Endothelial cell of umbilical vein (primary cell): Measurements from ENCODE around the gene CPED1. TPM values are rescaled to one million over a fixed set of nuclear protein-coding genes. Genes with fewer than 3 reads are reported as not detected.

Source experiments
- BruUV-seq: library from RNA; stranded (reverse); fragments of 400-500 nt; replicated peaks from 2 replicates; lab custom pipeline; 2021; lab: Mats Ljungman, UMichigan
- CTCF ChIA-PET: fragments of 300-600, 350-600 bp; sonication (Branson Sonifier 250); formaldehyde crosslinking; loops from one replicate; lab custom pipeline; 2021; ENCODE audit warnings: antibody characterized with exemption, inconsistent platforms; lab: Charles Lee
- POLR2A ChIA-PET: fragments of 300-600, 350-600 bp; sonication (Branson Sonifier 250); formaldehyde crosslinking; loops from one replicate; lab custom pipeline; 2021; ENCODE audit warnings: antibody characterized with exemption, inconsistent platforms; lab: Charles Lee
- DNase-seq: peaks from one replicate; pipeline ENCODE4 v3.0.0-alpha.2; 2011; ENCODE audit warnings: low read depth, low spot score
- FAIRE-seq: peaks from 2 replicates; lab custom pipeline; 2011; peaks lifted over from hg19 to GRCh38; lab: Jason Lieb, UNC
- H2AFZ ChIP-seq: 2 replicates; pipeline ENCODE4 v1.6.0; 2012; ENCODE audit warnings: low read depth, low read length, control low read depth, inconsistent platforms
- H3K27ac ChIP-seq: 2 replicates; pipeline ENCODE4 v1.5.1; 2011; ENCODE audit warnings: low read depth, mild to moderate bottlenecking, control low read depth, low read length, moderate library complexity; ENCODE audit not compliant: insufficient read depth
- H3K27me3 ChIP-seq, 2 experiments: 2 replicates each; pipeline versions ENCODE4 v1.6.0 to v1.6.1; 2011; ENCODE audit warnings: low read length in 2 of 2, mixed read lengths in 1 of 2; ENCODE audit not compliant: control insufficient read depth in 2 of 2, insufficient read depth in 2 of 2
- H3K36me3 ChIP-seq, 2 experiments: 2 replicates in 1 of 2; 3 replicates in 1 of 2; pipeline ENCODE4 v1.5.1; 2011; ENCODE audit warnings: low read length in 2 of 2, mild to moderate bottlenecking in 1 of 2, moderate library complexity in 1 of 2; ENCODE audit not compliant: control insufficient read depth in 2 of 2, insufficient read depth in 2 of 2; ENCODE audit errors: extremely low read depth in 1 of 2
- H3K4me1 ChIP-seq: 3 replicates; pipeline ENCODE4 v1.5.1; 2011; ENCODE audit warnings: mild to moderate bottlenecking, low read length; ENCODE audit not compliant: control insufficient read depth, insufficient read depth; ENCODE audit errors: extremely low read depth
- H3K4me2 ChIP-seq: 2 replicates; pipeline ENCODE4 v1.6.1; 2011; ENCODE audit warnings: low read length, control low read depth, mixed read lengths; ENCODE audit not compliant: insufficient read depth
- H3K4me3 ChIP-seq, 3 experiments: fragments of 200-600 bp in 1 of 3; sonication (generic), shearing (Covaris generic) in 1 of 3; replicated peaks in 1 of 3; 2 replicates each; pipeline ENCODE4 v1.5.1; 2011 to 2016; ENCODE audit warnings: control low read depth in 3 of 3, low read length in 3 of 3, mild to moderate bottlenecking in 2 of 3, inconsistent platforms in 1 of 3, low read depth in 1 of 3, moderate library complexity in 1 of 3; ENCODE audit not compliant: insufficient read depth in 1 of 3
- H3K79me2 ChIP-seq: 2 replicates; pipeline ENCODE4 v1.6.0; 2012; ENCODE audit warnings: low read length, inconsistent platforms; ENCODE audit not compliant: control insufficient read depth, insufficient read depth
- H3K9ac ChIP-seq: replicated peaks from 2 replicates; pipeline ENCODE3; 2011; ENCODE audit warnings: low read length, control low read depth; ENCODE audit not compliant: insufficient read depth; ENCODE audit errors: extremely low read depth
- H3K9me1 ChIP-seq: replicated peaks from 3 replicates; pipeline ENCODE4 v1.6.0; 2011; ENCODE audit warnings: mild to moderate bottlenecking, low read length; ENCODE audit not compliant: control insufficient read depth, insufficient read depth; ENCODE audit errors: extremely low read depth
- H3K9me3 ChIP-seq: replicated peaks from 2 replicates; pipeline ENCODE4 v1.5.1; 2012; ENCODE audit warnings: low read length, inconsistent platforms; ENCODE audit not compliant: control insufficient read depth, insufficient read depth
- H4K20me1 ChIP-seq: replicated peaks from 2 replicates; pipeline ENCODE3; 2011; ENCODE audit warnings: mild to moderate bottlenecking, low read length; ENCODE audit not compliant: control insufficient read depth, insufficient read depth; ENCODE audit errors: extremely low read depth
- POLR2A ChIP-seq: IDR thresholded peaks from 2 replicates; pipeline ENCODE4 v1.6.1; 2012; ENCODE audit warnings: low read depth, mild to moderate bottlenecking, control low read depth, low read length
- dilution Hi-C: fragments of 300-500 bp; cut with MboI; formaldehyde crosslinking; loops from one replicate; pipeline ENCODE4 v1.15.0; 2019; ENCODE audit warnings: low sequenced_read_pairs; ENCODE audit not compliant: extremely low pct_ligation_motif_present
- intact Hi-C: fragments of 100-400 bp; cut with micrococcal nuclease; formaldehyde crosslinking; loops from one replicate; pipeline ENCODE4 v1.10.0; 2022
- polyA plus RNA-seq, 4 experiments: library from polyadenylated mRNA; depleted of rRNA in 3 of 4; stranded (reverse) in 3 of 4; unstranded in 1 of 4; fragments of >200 nt; gene quantifications; 2 replicates each; pipeline versions ENCODE4 v1.2.1 to v1.2.3, GENCODE V29; 2011 to 2012; ENCODE audit warnings: missing spikeins in 1 of 4
- small RNA-seq: library from RNA; depleted of rRNA; stranded (forward); fragments of <200 nt; gene quantifications from one replicate; pipeline ENCODE3, GENCODE V24; 2012; ENCODE audit warnings: low replicate concordance, low read depth; ENCODE audit not compliant: insufficient read depth, insufficient read length
- total RNA-seq: library from RNA; stranded (reverse); gene quantifications from 2 replicates; pipeline ENCODE4 v1.2.3, GENCODE V29; 2021

CPED1 gene
- total and polyA plus RNA-seq, 2 donors (not counting 3 experiments of a cell fraction or from before 2014, with no cell fraction given): 0.22 to 3.0 TPM

DNA sequence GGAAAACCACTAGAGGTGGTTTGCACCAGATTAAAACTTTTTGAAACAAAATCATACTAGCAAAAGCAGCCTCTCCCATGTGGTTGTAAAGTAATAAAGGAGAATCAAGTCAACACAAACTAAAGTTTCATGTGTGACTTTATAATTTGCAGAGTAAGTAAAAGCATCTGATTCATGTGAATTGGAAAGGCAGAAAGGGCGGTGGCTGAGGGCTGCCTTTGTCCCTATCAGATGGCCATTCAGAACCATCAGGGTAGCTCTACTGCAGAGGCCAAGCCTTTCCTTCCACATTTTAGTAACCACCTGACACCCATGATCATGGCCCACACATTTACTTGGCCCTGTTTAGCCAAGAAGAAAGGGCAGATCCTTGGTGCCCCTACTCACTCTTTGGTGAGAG is 356.0 kb downstream of the CPED1 start:
- no peak overlapping the region for H2AFZ ChIP-seq
- no peak overlapping the region for H3K27ac ChIP-seq
- POLR2A ChIA-PET: no interaction called here
- no TSS peak for BruUV-seq
- no peaks in the 10 kb centered on the region for H3K9me1 ChIP-seq
- peaks cover 0 to 2% of the 10 kb centered on the region in 2 experiments for H3K36me3 ChIP-seq
- H3K4me2 ChIP-seq: no peak overlapping the region
- intact Hi-C loops: no loop called here
- H3K9ac ChIP-seq: no peak overlapping the region
- H3K27me3 ChIP-seq: no peaks in the 10 kb centered on the region
- no peaks in the 10 kb centered on the region for H3K79me2 ChIP-seq
- CTCF ChIA-PET: no interaction called here
- TF ChIP-seq POLR2A: no peak
- no peaks in the 10 kb centered on the region for H4K20me1 ChIP-seq
- FAIRE-seq (no peak), DNase-seq (no peak)
- H3K9me3 ChIP-seq: no peaks in the 10 kb centered on the region
- dilution Hi-C loops: no loop called here
- H3K4me1 ChIP-seq: peaks cover 6% of the 10 kb centered on the region
- H3K4me3 ChIP-seq: no peak overlapping the region

Small RNA genes lying within 50 kb of the gene (small RNA-seq; reads per million reads assigned to genes)
- not detected for gene HMGN1P18
- not detected for gene RNA5SP240
- gene RNA5SP241: not detected
- not detected for gene RNU6-517P

Other genes with a start within 250 kb of the CPED1 start
- gene TSPAN12, start 130.6 kb upstream of the CPED1 start, total RNA-seq: 19.0 and 19.8 TPM in 2 replicates
- gene TSPAN12, start 130.6 kb upstream of the CPED1 start, polyA plus RNA-seq: 6.3 and 9.3 TPM in 2 replicates
- gene ING3, start 37.9 kb upstream of the CPED1 start, total RNA-seq: 19.4 and 19.6 TPM in 2 replicates
- 4.6 and 8.7 TPM in 2 replicates for gene ING3, start 37.9 kb upstream of the CPED1 start, polyA plus RNA-seq